Endodermal cell (in vitro differentiated cells): Measurements from ENCODE around the gene SPARC. TPM values are rescaled to one million over a fixed set of nuclear protein-coding genes. Genes with fewer than 3 reads are reported as not detected.

Experiments used
- DNase-seq: peaks from one replicate; pipeline ENCODE4 v3.0.0-alpha.2; 2017
- H3K27ac ChIP-seq: 2 replicates; pipeline ENCODE4 v1.5.1; 2013; ENCODE audit warnings: mild to moderate bottlenecking, low read depth, low read length, moderate library complexity
- H3K27me3 ChIP-seq: 2 replicates; pipeline ENCODE4 v1.6.1; 2013; ENCODE audit warnings: mild to moderate bottlenecking, low read length, moderate library complexity; ENCODE audit not compliant: insufficient read depth, control insufficient read depth, poor library complexity, severe bottlenecking
- H3K36me3 ChIP-seq: 2 replicates; pipeline ENCODE4 v1.7.0; 2013; ENCODE audit warnings: mild to moderate bottlenecking, low read length, moderate library complexity; ENCODE audit not compliant: control insufficient read depth, insufficient read depth
- H3K4me1 ChIP-seq: one replicate; pipeline ENCODE4 v1.7.0; 2013; ENCODE audit warnings: low read length; ENCODE audit not compliant: control insufficient read depth, insufficient read depth
- H3K4me3 ChIP-seq: 2 replicates; pipeline ENCODE4 v1.5.1; 2013; ENCODE audit warnings: mild to moderate bottlenecking, low read length, moderate library complexity
- H3K9ac ChIP-seq: 2 replicates; pipeline ENCODE4 v1.6.1; 2013; ENCODE audit warnings: mild to moderate bottlenecking, low read length, moderate library complexity; ENCODE audit not compliant: poor library complexity, severe bottlenecking; ENCODE audit errors: extremely low read depth
- H3K9me3 ChIP-seq: 2 replicates; pipeline ENCODE4 v1.6.1; 2013; ENCODE audit warnings: mild to moderate bottlenecking, low read length, moderate library complexity; ENCODE audit not compliant: control insufficient read depth
- H3K27ac Mint-ChIP-seq: 2 replicates; pipeline ENCODE4 v1.8.0; 2020; ENCODE audit warnings: mixed read lengths
- H3K27me3 Mint-ChIP-seq: 2 replicates; pipeline ENCODE4 v1.8.0; 2021; ENCODE audit warnings: mild to moderate bottlenecking, mixed read lengths; ENCODE audit not compliant: insufficient read depth
- H3K36me3 Mint-ChIP-seq: 2 replicates; pipeline ENCODE4 v1.8.0; 2020; ENCODE audit warnings: low read depth, mixed read lengths
- H3K4me1 Mint-ChIP-seq: 2 replicates; pipeline ENCODE4 v1.8.0; 2020; ENCODE audit warnings: mixed read lengths
- H3K4me3 Mint-ChIP-seq: 2 replicates; pipeline ENCODE4 v1.8.0; 2020; ENCODE audit warnings: mild to moderate bottlenecking, moderate library complexity, mixed read lengths
- H3K9me3 Mint-ChIP-seq: 2 replicates; pipeline ENCODE4 v1.8.0; 2020; ENCODE audit warnings: mild to moderate bottlenecking, mixed read lengths
- CTCF ChIP-seq: fragments of 200-600 bp; sonication (generic); conservative IDR thresholded peaks from 2 replicates; pipeline ENCODE4 v1.5.0; 2021; ENCODE audit warnings: antibody characterized with exemption, mild to moderate bottlenecking
- WGBS, 2 experiments: methylation state at CpG; one replicate each; pipeline versions ENCODE4 v1.1.5 to v1.1.7; 2013; ENCODE audit warnings: missing lambda C conversion rate in 2 of 2, mixed read lengths in 1 of 2; ENCODE audit not compliant: insufficient coverage in 1 of 2, insufficient read length in 1 of 2; 5-methylcytosine and 5-hydroxymethylcytosine counted together
- total RNA-seq, 2 donors: library from RNA; stranded (reverse); fragmentation: NEBNext Ultra II Directional in 1 of 2; extraction: Animal tissue kit (Norgen Biotek cat#: 25700) in 1 of 2; gene quantifications; 2 replicates in 1 of 2; 3 replicates in 1 of 2; pipeline ENCODE4 v1.2.1, GENCODE V29; 2021

The SPARC gene
- total RNA-seq, 2 donors from 2014 or later: 523 to 643 TPM

GRCh38 chr5:151617383-151617840, 69.3 kb downstream of the SPARC start:
- H3K4me1 Mint-ChIP-seq: peaks cover 28% of the 10 kb centered on the region
- WGBS, 2 experiments: 85% methylated on average over 5 to 6 of the region's 6 CpGs
- H3K27ac Mint-ChIP-seq: no peak overlapping the region

GRCh38 chr5:151615431-151615830, 71.3 kb downstream of the SPARC start:
- no peak overlapping the region for H3K4me3 Mint-ChIP-seq
- Histone ChIP-seq H3K27me3 (no peaks in the 10 kb centered on the region), H3K36me3 (no peaks in the 10 kb centered on the region), H3K27ac (no peak overlapping the region), H3K4me3 (no peak overlapping the region), H3K9me3 (no peaks in the 10 kb centered on the region), H3K9ac (no peak overlapping the region), H3K4me1 (no peaks in the 10 kb centered on the region)
- WGBS, 2 experiments: 70 to 85% methylated on average over 2 to 4 of the region's 4 CpGs
- no peaks in the 10 kb centered on the region for H3K9me3 Mint-ChIP-seq
- peaks cover 24% of the 10 kb centered on the region for H3K4me1 Mint-ChIP-seq
- peaks cover 7% of the 10 kb centered on the region for H3K27me3 Mint-ChIP-seq
- DNase-seq: no peak
- no peak for TF ChIP-seq CTCF
- no peaks in the 10 kb centered on the region for H3K36me3 Mint-ChIP-seq
- H3K27ac Mint-ChIP-seq: no peak overlapping the region

More at GRCh38 chr5:151617383-151617840, 69.3 kb downstream of the SPARC start:
- no peak overlapping the region for H3K4me3 ChIP-seq
- H3K27me3 Mint-ChIP-seq: peaks cover 6% of the 10 kb centered on the region
- DNase-seq: no peak
- H3K27me3 ChIP-seq: no peaks in the 10 kb centered on the region
- no peak overlapping the region for H3K27ac ChIP-seq
- no peak overlapping the region for H3K4me3 Mint-ChIP-seq
- no peaks in the 10 kb centered on the region for H3K36me3 ChIP-seq
- H3K36me3 Mint-ChIP-seq: no peaks in the 10 kb centered on the region
- no peaks in the 10 kb centered on the region for H3K4me1 ChIP-seq
- H3K9me3 ChIP-seq: no peaks in the 10 kb centered on the region
- TF ChIP-seq CTCF: no peak
- H3K9ac ChIP-seq: no peak overlapping the region
- no peaks in the 10 kb centered on the region for H3K9me3 Mint-ChIP-seq

GRCh38 chr5:151614565-151614964, 72.2 kb downstream of the SPARC start:
- H3K9me3 ChIP-seq: no peaks in the 10 kb centered on the region
- WGBS, 2 experiments: 90 to 94% methylated on average over 6 to 7 of the region's 7 CpGs
- H3K36me3 ChIP-seq: no peaks in the 10 kb centered on the region
- Mint-ChIP-seq H3K9me3 (no peaks in the 10 kb centered on the region), H3K4me1 (peaks cover 15% of the 10 kb centered on the region), H3K36me3 (no peaks in the 10 kb centered on the region), H3K4me3 (no peak overlapping the region), H3K27me3 (peaks cover 7% of the 10 kb centered on the region), H3K27ac (no peak overlapping the region)
- DNase-seq: no peak
- no peak overlapping the region for H3K4me3 ChIP-seq
- no peaks in the 10 kb centered on the region for H3K27me3 ChIP-seq
- no peak overlapping the region for H3K9ac ChIP-seq
- no peak for TF ChIP-seq CTCF
- no peak overlapping the region for H3K27ac ChIP-seq
- no peaks in the 10 kb centered on the region for H3K4me1 ChIP-seq
